ENCODE measurements around the gene GPR82. TPM values are rescaled to one million over a fixed set of nuclear protein-coding genes. Genes with fewer than 3 reads are reported as not detected.

The GPR82 gene
- total RNA-seq, 4 donors from 2014 or later: 0.29 to 0.30 TPM; not detected in 2

DNA sequence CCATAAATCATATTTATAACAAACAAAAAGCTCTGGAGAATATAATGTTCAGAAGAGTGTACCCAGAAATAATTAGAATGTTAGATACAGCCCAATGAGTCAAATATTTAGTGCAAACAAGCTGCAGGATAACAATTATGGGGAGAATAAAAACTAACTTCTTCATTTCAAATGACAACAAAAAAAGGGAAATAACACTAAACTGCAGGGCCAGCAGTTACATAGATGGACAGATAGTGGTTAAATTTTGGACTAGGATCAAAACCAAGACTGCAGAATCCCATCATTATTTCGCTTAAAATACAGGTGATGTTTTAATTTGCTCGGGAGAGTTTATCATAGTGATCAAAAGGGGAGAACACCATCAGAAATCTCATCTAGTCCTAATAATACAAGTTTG is 35.8 kb upstream of the GPR82 start:
- no peak overlapping the region for H3K4me3 ChIP-seq
- intact Hi-C loops (cut with DNase I; ENCODE audit: low total_unique reads): no loop called here
- H3K36me3 ChIP-seq: no peaks in the 10 kb centered on the region
- no peaks in the 10 kb centered on the region for H3K27me3 ChIP-seq
- TF ChIP-seq, protein P1, sequence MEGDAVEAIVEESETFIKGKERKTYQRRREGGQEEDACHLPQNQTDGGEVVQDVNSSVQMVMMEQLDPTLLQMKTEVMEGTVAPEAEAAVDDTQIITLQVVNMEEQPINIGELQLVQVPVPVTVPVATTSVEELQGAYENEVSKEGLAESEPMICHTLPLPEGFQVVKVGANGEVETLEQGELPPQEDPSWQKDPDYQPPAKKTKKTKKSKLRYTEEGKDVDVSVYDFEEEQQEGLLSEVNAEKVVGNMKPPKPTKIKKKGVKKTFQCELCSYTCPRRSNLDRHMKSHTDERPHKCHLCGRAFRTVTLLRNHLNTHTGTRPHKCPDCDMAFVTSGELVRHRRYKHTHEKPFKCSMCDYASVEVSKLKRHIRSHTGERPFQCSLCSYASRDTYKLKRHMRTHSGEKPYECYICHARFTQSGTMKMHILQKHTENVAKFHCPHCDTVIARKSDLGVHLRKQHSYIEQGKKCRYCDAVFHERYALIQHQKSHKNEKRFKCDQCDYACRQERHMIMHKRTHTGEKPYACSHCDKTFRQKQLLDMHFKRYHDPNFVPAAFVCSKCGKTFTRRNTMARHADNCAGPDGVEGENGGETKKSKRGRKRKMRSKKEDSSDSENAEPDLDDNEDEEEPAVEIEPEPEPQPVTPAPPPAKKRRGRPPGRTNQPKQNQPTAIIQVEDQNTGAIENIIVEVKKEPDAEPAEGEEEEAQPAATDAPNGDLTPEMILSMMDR (IDR thresholded peaks at IDR 0.05): no peak
- TF ChIP-seq POLR2A (IDR thresholded peaks at IDR 0.05): no peak
- H3K4me1 ChIP-seq: no peaks in the 10 kb centered on the region
- no peaks in the 10 kb centered on the region for H3K9me3 ChIP-seq
- DNase-seq: no peak
- H3K27ac ChIP-seq: no peak overlapping the region

DNA sequence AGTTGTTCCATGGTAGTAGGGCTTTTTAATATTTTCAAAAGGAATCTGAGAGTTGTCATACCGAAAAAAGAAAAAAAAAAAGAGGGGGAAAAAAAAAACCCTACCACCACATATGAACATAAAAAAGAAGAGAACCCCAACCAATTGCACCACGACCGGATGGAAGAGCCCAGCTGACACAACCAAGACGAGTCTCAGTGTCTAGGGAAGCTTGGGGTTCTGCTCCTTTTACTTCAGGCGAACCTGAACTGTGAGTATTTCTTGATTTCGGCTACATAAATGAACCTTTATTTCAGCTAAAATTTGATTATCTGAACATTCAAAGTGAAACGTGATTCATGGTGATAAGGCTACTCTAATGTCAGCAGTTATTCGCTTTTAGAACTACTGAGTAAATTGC is 35.1 kb upstream of the GPR82 start, which contains the start of gene GPR34:
Gene GPR34 (plus strand): TSS at position 139 of the 400 bp plus-strand sequence. CDS start 6,661 bp downstream, outside the sequence.
- no peak within 1 kb of the TSS for H3K4me3 ChIP-seq
- no peak for DNase-seq
- no peak for TF ChIP-seq POLR2A (IDR thresholded peaks at IDR 0.05)
- TF ChIP-seq, protein P1 (IDR thresholded peaks at IDR 0.05): no peak
- H3K9me3 ChIP-seq: no peaks in the 10 kb centered on the region
- H3K36me3 ChIP-seq: no peaks in the 10 kb centered on the region
- intact Hi-C loops (cut with DNase I; ENCODE audit: low total_unique reads): no loop called here
- no peak within 1 kb of the TSS for H3K27ac ChIP-seq
- H3K27me3 ChIP-seq: no peaks in the 10 kb centered on the region
- H3K4me1 ChIP-seq: no peaks in the 10 kb centered on the region

DNA sequence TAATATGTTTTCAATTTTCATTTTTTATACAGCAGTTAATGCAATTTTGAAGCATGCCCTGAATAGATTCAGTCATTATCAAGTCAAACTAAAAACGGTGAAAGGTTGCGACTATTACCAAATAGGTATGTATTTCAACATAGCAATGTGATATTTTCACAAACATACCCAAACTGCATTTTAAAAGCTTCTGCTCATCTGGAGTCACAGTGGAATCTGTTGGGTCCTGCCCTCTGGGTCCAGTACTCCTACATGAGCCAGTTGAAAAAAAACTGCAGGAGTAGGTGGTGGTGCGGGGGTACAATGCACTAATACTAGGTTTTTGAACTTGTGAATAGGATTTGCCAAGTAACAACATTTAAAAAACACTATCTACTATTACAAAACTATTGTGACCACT is 34.3 kb upstream of the GPR82 start:
- no peak for DNase-seq
- no peaks in the 10 kb centered on the region for H3K27me3 ChIP-seq
- no peak overlapping the region for H3K4me3 ChIP-seq
- no peak for TF ChIP-seq POLR2A (IDR thresholded peaks at IDR 0.05)
- TF ChIP-seq, protein P1 (IDR thresholded peaks at IDR 0.05): no peak
- intact Hi-C loops (cut with DNase I; ENCODE audit: low total_unique reads): no loop called here
- H3K27ac ChIP-seq: no peak overlapping the region
- H3K36me3 ChIP-seq: no peaks in the 10 kb centered on the region
- no peaks in the 10 kb centered on the region for H3K9me3 ChIP-seq
- H3K4me1 ChIP-seq: no peaks in the 10 kb centered on the region

DNA sequence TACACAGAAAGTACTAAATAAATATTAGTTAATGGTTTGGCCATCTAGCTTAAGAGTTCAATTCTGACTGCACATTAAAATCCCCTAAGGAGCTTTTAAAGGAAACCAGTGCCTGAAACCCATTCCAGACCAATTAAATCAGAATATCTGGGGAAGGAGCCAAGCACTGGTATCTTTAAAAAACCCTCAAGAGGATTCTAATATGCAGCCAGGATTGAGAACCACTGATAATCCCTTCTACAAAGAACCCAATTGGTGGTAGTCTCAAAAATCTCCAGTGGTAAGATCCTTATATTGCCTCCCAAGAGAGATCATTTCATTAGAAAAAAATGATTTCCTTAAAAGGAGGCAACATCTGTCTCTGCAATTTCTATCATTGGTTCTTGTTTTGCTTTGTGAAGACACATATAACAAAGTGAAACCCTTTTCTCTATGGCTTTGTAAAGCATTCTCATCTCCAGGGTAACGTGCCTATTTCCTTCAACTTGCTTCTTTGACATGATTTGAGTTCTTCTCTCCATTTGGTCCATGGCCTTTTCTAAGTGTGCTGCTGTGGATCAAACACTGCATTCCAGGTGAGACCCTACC is 31.7 kb upstream of the GPR82 start:
- Histone ChIP-seq H3K27me3 (peaks cover 0 to 4% of the 10 kb centered on the region in 2 donors), H3K4me1 (no peaks in the 10 kb centered on the region), H3K4me3 (no peak overlapping the region), H3K36me3 (no peaks in the 10 kb centered on the region), H3K27ac (no peak overlapping the region), H3K9me3 (no peaks in the 10 kb centered on the region)
- DNase-seq: no peak
- TF ChIP-seq, protein P1 (IDR thresholded peaks at IDR 0.05): no peak
- TF ChIP-seq POLR2A (IDR thresholded peaks at IDR 0.05): no peak
- intact Hi-C loops (cut with DNase I; ENCODE audit: low total_unique reads): no loop called here

DNA sequence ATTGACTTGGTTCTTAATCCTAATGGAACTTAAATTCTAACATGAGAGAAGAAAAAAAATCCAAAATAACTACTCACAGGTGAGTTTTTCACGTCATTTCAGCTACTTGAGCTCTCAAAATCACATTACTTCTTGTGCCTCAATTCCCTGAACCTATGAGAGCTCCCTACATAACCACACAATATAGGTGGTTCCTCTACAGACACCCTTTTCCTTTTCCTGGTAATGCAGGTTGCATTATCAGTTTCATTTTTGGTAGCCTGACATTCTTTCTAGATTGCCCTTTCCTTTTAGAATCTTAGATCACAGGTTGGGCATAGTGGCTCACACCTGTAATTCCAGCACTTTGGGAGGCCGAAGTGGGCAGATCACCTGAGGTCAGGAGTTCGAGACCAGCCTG is 31.0 kb upstream of the GPR82 start:
- no peaks in the 10 kb centered on the region for H3K9me3 ChIP-seq
- TF ChIP-seq, protein P1 (IDR thresholded peaks at IDR 0.05): no peak
- no peak for TF ChIP-seq POLR2A (IDR thresholded peaks at IDR 0.05)
- no peaks in the 10 kb centered on the region for H3K36me3 ChIP-seq
- H3K27ac ChIP-seq: no peak overlapping the region
- H3K27me3 ChIP-seq: peaks cover 0 to 5% of the 10 kb centered on the region in 2 donors
- H3K4me1 ChIP-seq: no peaks in the 10 kb centered on the region
- DNase-seq: no peak
- no peak overlapping the region for H3K4me3 ChIP-seq
- intact Hi-C loops (cut with DNase I; ENCODE audit: low total_unique reads): no loop called here
